Measurements from ENCODE around the gene SEMA4D. TPM values are rescaled to one million over a fixed set of nuclear protein-coding genes. Genes with fewer than 3 reads are reported as not detected.
A peak's percentile ranks its signal among the peaks of the same experiment; 100 is the strongest.

SEMA4D gene
- total and polyA plus RNA-seq, 2 of the 13 experiments (the other 11 are each of a cell fraction or from before 2014, with no cell fraction given): 0.13 to 0.16 TPM

DNA sequence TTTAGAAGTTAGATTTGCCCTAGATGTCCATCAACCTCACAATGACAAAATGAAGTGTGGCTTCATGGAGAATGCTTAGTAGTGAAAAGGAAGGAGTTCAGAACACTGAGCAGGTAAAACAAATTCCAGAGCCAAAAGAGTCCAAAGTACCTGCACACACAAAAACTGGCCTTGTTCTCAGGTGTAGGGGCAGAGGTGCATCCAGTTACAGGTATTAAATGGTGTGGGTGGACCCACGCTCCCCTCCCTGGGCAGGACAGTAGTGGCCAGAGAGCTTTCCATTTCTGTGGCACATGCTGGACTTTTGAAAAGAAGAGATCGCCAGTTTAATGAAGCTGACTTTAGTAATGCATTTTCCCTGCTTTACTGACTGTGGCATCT, 132.4 kb downstream of the SEMA4D start:
- BruUV-seq (replicated peaks): no TSS peak
- 50% methylated on average over 2 of the region's 2 CpGs for WGBS (ENCODE audit: low lambda C conversion rate)

GRCh38 chr9:89364666-89365531, 133.0 kb downstream of the SEMA4D start:
- no peak overlapping the region for H3K4me3 ChIP-seq (replicated peaks in 1 of 3; ENCODE audit: insufficient read depth in 1 of 3, low read depth in 2 of 3, low read length in 3 of 3)
- in situ Hi-C loops (cut with HindIII; ENCODE audit: extremely low pct_ligation_motif_present, low pct_unique_long_range_greater_than_20kb) (no loop called here), intact Hi-C loops (cut with micrococcal nuclease; ENCODE audit: unreplicated experiment) (no loop called here)
- no TSS peak for BruUV-seq (replicated peaks)
- ATAC-seq (peak; percentile 20), FAIRE-seq (no peak), DNase-seq (ENCODE audit: low spot score) (no peak)
- peaks cover 7 to 20% of the 10 kb centered on the region in 2 experiments for H3K36me3 ChIP-seq (replicated peaks in 1 of 2; ENCODE audit: control insufficient read depth in 1 of 2, insufficient read depth in 2 of 2, low read length in 2 of 2)
- peaks cover 61% of the 10 kb centered on the region for H3K4me1 ChIP-seq (ENCODE audit: insufficient read depth, low read length)
- H3K27me3 ChIP-seq (ENCODE audit: control insufficient read depth in 1 of 2, insufficient read depth in 2 of 2, low read length in 2 of 2): peaks cover 0 to 4% of the 10 kb centered on the region in 2 experiments; a peak in 1 of 5 replicates
- H3K4me2 ChIP-seq (ENCODE audit: low read depth, low read length): 0 out of 2 replicates have a peak overlapping the region, but pooled peaks have one; percentile 8
- H3K79me2 ChIP-seq (ENCODE audit: insufficient read depth, low read length): no peaks in the 10 kb centered on the region
- H3K27ac ChIP-seq (ENCODE audit: extremely low read length, insufficient read depth, low read length): no peak overlapping the region
- H3K9me3 ChIP-seq (ENCODE audit: low read length): no peaks in the 10 kb centered on the region
- no peak overlapping the region for H2AFZ ChIP-seq (ENCODE audit: low read length)
- H4K20me1 ChIP-seq (ENCODE audit: insufficient read depth, low read length): no peaks in the 10 kb centered on the region
- no peak overlapping the region for H3K9ac ChIP-seq (ENCODE audit: insufficient read depth, low read depth, low read length)
- WGBS (ENCODE audit: low lambda C conversion rate): 38% methylated on average over 4 of the region's 17 CpGs
- POLR2A ChIA-PET: no interaction called here
- CTCF ChIA-PET (ENCODE audit: low intra/inter-chr PET ratio, low total read pairs): no interaction called here
- TF ChIP-seq SMYD3 (CRISPR knock-in tag; IDR thresholded peaks at IDR 0.05) (no peak), SYNCRIP (IDR thresholded peaks at IDR 0.05; ENCODE audit: insufficient read depth, low read depth, low read length) (no peak), HNF4A (CRISPR knock-in tag; IDR thresholded peaks at IDR 0.05) (peak; percentile 6; the same call in 1 of the 2 replicates), ZNF740 (CRISPR knock-in tag; IDR thresholded peaks at IDR 0.05) (0 out of 2 replicates have a peak, but pooled peaks have one; percentile 33), CEBPB (IDR thresholded peaks at IDR 0.05; ENCODE audit: borderline replicate concordance, low read depth, low read length) (peak; percentile 3; the same call in 1 of the 2 replicates), ZNF770 (CRISPR knock-in tag; IDR thresholded peaks at IDR 0.05) (peak; percentile 45; the same call in 1 of the 2 replicates)
- TF ChIP-seq, protein P1, sequence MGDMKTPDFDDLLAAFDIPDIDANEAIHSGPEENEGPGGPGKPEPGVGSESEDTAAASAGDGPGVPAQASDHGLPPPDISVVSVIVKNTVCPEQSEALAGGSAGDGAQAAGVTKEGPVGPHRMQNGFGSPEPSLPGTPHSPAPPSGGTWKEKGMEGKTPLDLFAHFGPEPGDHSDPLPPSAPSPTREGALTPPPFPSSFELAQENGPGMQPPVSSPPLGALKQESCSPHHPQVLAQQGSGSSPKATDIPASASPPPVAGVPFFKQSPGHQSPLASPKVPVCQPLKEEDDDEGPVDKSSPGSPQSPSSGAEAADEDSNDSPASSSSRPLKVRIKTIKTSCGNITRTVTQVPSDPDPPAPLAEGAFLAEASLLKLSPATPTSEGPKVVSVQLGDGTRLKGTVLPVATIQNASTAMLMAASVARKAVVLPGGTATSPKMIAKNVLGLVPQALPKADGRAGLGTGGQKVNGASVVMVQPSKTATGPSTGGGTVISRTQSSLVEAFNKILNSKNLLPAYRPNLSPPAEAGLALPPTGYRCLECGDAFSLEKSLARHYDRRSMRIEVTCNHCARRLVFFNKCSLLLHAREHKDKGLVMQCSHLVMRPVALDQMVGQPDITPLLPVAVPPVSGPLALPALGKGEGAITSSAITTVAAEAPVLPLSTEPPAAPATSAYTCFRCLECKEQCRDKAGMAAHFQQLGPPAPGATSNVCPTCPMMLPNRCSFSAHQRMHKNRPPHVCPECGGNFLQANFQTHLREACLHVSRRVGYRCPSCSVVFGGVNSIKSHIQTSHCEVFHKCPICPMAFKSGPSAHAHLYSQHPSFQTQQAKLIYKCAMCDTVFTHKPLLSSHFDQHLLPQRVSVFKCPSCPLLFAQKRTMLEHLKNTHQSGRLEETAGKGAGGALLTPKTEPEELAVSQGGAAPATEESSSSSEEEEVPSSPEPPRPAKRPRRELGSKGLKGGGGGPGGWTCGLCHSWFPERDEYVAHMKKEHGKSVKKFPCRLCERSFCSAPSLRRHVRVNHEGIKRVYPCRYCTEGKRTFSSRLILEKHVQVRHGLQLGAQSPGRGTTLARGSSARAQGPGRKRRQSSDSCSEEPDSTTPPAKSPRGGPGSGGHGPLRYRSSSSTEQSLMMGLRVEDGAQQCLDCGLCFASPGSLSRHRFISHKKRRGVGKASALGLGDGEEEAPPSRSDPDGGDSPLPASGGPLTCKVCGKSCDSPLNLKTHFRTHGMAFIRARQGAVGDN (CRISPR knock-in tag; IDR thresholded peaks at IDR 0.05): peak; percentile 18; the same call in 1 of the 2 replicates

More for the DNA sequence above, 132.4 kb downstream of the SEMA4D start:
- no peak overlapping the region for H2AFZ ChIP-seq (ENCODE audit: low read length)
- TF ChIP-seq ZEB1 (IDR thresholded peaks at IDR 0.05; ENCODE audit: insufficient replicate concordance, low read depth) (peak; percentile 75), ZMAT3 (CRISPR knock-in tag; conservative IDR thresholded peaks at IDR 0.05) (no peak)
- peaks cover 0 to 4% of the 10 kb centered on the region in 2 experiments; a peak in 1 of 5 replicates for H3K27me3 ChIP-seq (ENCODE audit: control insufficient read depth in 1 of 2, insufficient read depth in 2 of 2, low read length in 2 of 2)
- DNase-seq (ENCODE audit: low spot score) (no peak), ATAC-seq (no peak), FAIRE-seq (no peak)
- no peaks in the 10 kb centered on the region for H4K20me1 ChIP-seq (ENCODE audit: insufficient read depth, low read length)
- ChIA-PET CTCF (ENCODE audit: low intra/inter-chr PET ratio, low total read pairs) (no interaction called here), POLR2A (no interaction called here)
- in situ Hi-C loops (cut with HindIII; ENCODE audit: extremely low pct_ligation_motif_present, low pct_unique_long_range_greater_than_20kb) (no loop called here), intact Hi-C loops (cut with micrococcal nuclease; ENCODE audit: unreplicated experiment) (no loop called here)
- H3K9ac ChIP-seq (ENCODE audit: insufficient read depth, low read depth, low read length): no peak overlapping the region
- no peak overlapping the region for H3K4me3 ChIP-seq (replicated peaks in 1 of 3; ENCODE audit: insufficient read depth in 1 of 3, low read depth in 2 of 3, low read length in 3 of 3)
- H3K27ac ChIP-seq (ENCODE audit: extremely low read length, insufficient read depth, low read length): no peak overlapping the region
- peaks cover 6 to 16% of the 10 kb centered on the region in 2 experiments for H3K36me3 ChIP-seq (replicated peaks in 1 of 2; ENCODE audit: control insufficient read depth in 1 of 2, insufficient read depth in 2 of 2, low read length in 2 of 2)
- H3K4me1 ChIP-seq (ENCODE audit: insufficient read depth, low read length): peaks cover 56% of the 10 kb centered on the region
- no peaks in the 10 kb centered on the region for H3K9me3 ChIP-seq (ENCODE audit: low read length)
- H3K4me2 ChIP-seq (ENCODE audit: low read depth, low read length): 0 out of 2 replicates have a peak overlapping the region, but pooled peaks have one; percentile 8
- no peaks in the 10 kb centered on the region for H3K79me2 ChIP-seq (ENCODE audit: insufficient read depth, low read length)
